NCI-H187 (cell line): ENCODE results near the gene SURF6.
"Not testable (repeated sequence)": the region's sequence is repeated elsewhere in the genome, so short reads cannot be mapped to it uniquely, and the experiment has no call there.

Experiments
- DNase-seq, 2 experiments: peaks; one replicate each; lab custom pipeline; 2025; lab: John Stamatoyannopoulos, UW

Gene SURF6

DNA sequence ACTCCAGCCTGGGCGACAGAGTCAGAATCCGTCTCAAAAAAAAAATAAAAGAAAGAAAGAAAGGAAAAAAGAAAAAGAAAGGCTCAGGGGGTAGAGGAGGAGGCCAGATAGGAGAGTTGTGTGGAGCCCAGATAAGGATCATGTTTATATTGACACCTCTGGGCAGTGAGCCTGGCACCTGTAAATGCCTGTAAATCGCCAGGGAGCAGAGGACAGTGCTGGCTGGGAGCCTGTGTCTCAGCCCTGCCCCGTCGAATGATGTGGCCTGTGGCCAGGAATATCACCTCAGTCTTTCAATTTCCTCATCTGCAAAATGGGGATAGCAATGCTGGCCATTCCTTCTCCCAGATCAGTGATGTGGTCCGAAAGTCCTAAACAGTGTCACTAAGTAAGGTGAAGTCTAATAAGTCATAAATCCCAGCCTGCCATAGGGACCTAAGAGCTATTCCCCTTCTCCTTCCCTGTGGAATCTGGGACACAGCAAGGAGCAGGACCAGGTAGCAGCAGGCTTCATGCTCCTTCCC lies 50.7 kb downstream of the SURF6 start:
- no peak for DNase-seq

DNA sequence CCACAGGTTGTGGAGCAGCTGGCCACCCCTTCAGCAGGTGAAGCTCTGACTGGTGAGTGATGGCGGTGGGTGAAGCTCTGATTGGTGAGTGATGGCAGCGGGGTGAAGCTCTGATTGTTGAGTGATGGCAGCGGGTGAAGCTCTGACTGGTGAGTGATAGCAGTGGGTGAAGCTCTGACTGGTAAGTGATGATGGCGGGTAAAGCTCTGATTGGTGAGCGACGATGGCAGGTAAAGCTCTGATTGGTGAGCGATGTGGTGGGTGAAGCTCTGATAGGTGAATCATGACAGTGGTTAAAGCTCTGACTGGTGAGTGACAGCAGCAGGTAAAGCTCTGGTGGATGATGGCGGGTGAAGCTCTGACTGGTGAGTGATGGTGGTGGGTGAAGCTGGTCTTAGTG lies 51.6 kb downstream of the SURF6 start:
- no peak for DNase-seq

- DNase-seq, result not testable (repeated sequence)
Measured at GRCh38 chr9:133283255-133284032, 52.5 kb downstream of the SURF6 start.

DNA sequence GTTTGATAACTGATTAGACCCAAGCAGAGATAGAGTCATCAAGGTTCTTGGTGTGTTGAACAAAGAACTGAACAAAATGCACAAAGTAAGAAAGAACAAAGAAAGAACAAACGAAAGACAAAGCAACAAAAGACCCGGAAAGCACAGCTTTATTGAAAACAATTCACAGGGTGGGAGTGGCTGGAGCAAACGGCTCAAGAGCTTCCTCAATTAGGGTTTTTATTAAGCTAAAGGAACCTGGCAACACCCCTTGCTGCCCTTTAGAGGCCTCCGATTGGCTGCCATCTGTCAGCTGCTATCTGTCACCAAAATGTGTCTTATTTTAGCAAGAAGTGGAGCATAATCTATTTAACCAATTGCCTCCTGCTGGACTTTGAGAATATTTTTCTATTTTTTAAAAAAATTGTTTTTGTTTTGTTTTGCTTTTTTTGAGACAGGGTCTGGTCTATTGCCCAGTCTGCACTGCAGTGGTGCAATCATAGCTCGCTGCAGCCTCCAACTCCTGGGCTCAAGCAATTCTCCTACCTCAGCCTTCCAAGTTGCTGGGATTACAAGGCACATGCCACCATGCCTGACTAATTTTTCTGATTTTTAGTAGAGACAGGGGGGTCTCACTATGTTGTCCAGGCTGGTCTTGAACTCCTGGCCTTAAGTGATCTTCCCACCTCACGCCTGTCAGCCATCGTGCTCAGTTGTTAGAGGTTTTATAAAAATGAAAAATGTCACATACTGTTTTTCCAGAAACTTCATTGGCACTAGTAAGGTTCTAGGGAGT lies 53.3 kb downstream of the SURF6 start:
- DNase-seq, result no peak

- DNase-seq, result no peak
Measured at GRCh38 chr9:133280392-133280791, 55.6 kb downstream of the SURF6 start.
